HEK293 (cell line): ENCODE data around the gene PI4KA.
A peak's percentile ranks its signal among the peaks of the same experiment; 100 is the strongest.

ENCODE experiments used
- CTCF ChIA-PET: fragments of 350-600 bp; formaldehyde crosslinking; extraction: SDS; loops from one replicate; lab custom pipeline; 2021; ENCODE audit warnings: antibody characterized with exemption; lab: Yijun Ruan, JAX
- POLR2A ChIA-PET: fragments of 300-600 bp; formaldehyde crosslinking; extraction: SDS; loops from one replicate; lab custom pipeline; 2020; ENCODE audit warnings: antibody characterized with exemption, inconsistent platforms; lab: Yijun Ruan, JAX
- H3K27ac ChIP-seq: fragments of 200-500 bp; sonication (Bioruptor generic); 2 replicates; pipeline ENCODE4 v1.5.1; 2014; ENCODE audit warnings: low read depth, low read length, control low read depth, inconsistent platforms; ENCODE audit errors: extremely low read depth
- H3K36me3 ChIP-seq, 2 experiments: fragments of 200-500 bp in 1 of 2; sonication (Bioruptor generic) in 1 of 2; 1 replicate in 1 of 2; 2 replicates in 1 of 2; pipeline ENCODE4 v1.5.1; 2014 to 2017; ENCODE audit warnings: inconsistent platforms in 2 of 2, low read length in 2 of 2; ENCODE audit not compliant: control insufficient read depth in 2 of 2, insufficient read depth in 1 of 2
- H3K4me1 ChIP-seq: fragments of 200-500 bp; sonication (Bioruptor generic); 2 replicates; pipeline ENCODE4 v1.5.1; 2014; ENCODE audit warnings: mild to moderate bottlenecking, low read length, inconsistent platforms; ENCODE audit not compliant: control insufficient read depth, insufficient read depth
- H3K4me3 ChIP-seq: 2 replicates; pipeline ENCODE4 v1.5.1; 2011; ENCODE audit warnings: low read depth, mild to moderate bottlenecking, control low read depth, low read length, moderate library complexity
- H3K9me3 ChIP-seq: fragments of 200-500 bp; sonication (Bioruptor generic); 2 replicates; pipeline ENCODE4 v1.5.1; 2014; ENCODE audit warnings: low read depth, low read length, inconsistent platforms; ENCODE audit not compliant: control insufficient read depth, insufficient read depth
- EGR2 ChIP-seq: fragments of 450-650 bp; formaldehyde crosslinking; IDR thresholded peaks from 2 replicates; pipeline ENCODE4 v1.5.1; 2016; ENCODE audit warnings: low read depth, missing biosample characterization, missing genetic modification characterization
- YY1 ChIP-seq: fragments of 450-650 bp; formaldehyde crosslinking; IDR thresholded peaks from 2 replicates; pipeline ENCODE4 v1.5.1; 2018; ENCODE audit warnings: missing biosample characterization, missing genetic modification characterization
- ZBTB17 ChIP-seq: fragments of 450-650 bp; formaldehyde crosslinking; IDR thresholded peaks from 2 replicates; pipeline ENCODE4 v1.5.1; 2016; ENCODE audit warnings: missing biosample characterization, missing genetic modification characterization
- ZBTB21 ChIP-seq: fragments of 450-650 bp; formaldehyde crosslinking; IDR thresholded peaks from 2 replicates; pipeline ENCODE4 v1.5.1; 2017; ENCODE audit warnings: missing biosample characterization, missing genetic modification characterization
- ZEB2 ChIP-seq: fragments of 450-650 bp; formaldehyde crosslinking; IDR thresholded peaks from 2 replicates; pipeline ENCODE4 v1.5.1; 2016; ENCODE audit warnings: missing biosample characterization, missing genetic modification characterization
- ZNF146 ChIP-seq: fragments of 450-650 bp; formaldehyde crosslinking; IDR thresholded peaks from 2 replicates; pipeline ENCODE4 v1.5.1; 2016; ENCODE audit warnings: missing biosample characterization, missing genetic modification characterization
- ZNF184 ChIP-seq: fragments of 450-650 bp; IDR thresholded peaks from 2 replicates; pipeline ENCODE4 v1.5.1; 2018; ENCODE audit warnings: missing biosample characterization, mild to moderate bottlenecking, missing genetic modification characterization
- ZNF214 ChIP-seq: fragments of 450-650 bp; formaldehyde crosslinking; IDR thresholded peaks from 2 replicates; pipeline ENCODE4 v1.5.1; 2017; ENCODE audit warnings: missing biosample characterization, mild to moderate bottlenecking, missing genetic modification characterization, borderline replicate concordance
- ZNF274 ChIP-seq, 2 experiments: fragments of 200-500 bp in 1 of 2; fragments of 450-650 bp in 1 of 2; sonication (Bioruptor generic) in 1 of 2; formaldehyde crosslinking in 1 of 2; IDR thresholded peaks; 2 replicates each; pipeline versions ENCODE4 v1.5.1 to v1.6.1; 2014 to 2016; ENCODE audit warnings: borderline replicate concordance in 1 of 2, inconsistent platforms in 1 of 2, low read length in 1 of 2, missing biosample characterization in 1 of 2, missing genetic modification characterization in 1 of 2
- ZNF324 ChIP-seq: fragments of 450-650 bp; formaldehyde crosslinking; IDR thresholded peaks from 2 replicates; pipeline ENCODE4 v1.5.1; 2016; ENCODE audit warnings: missing biosample characterization, missing genetic modification characterization
- ZNF335 ChIP-seq: fragments of 450-650 bp; formaldehyde crosslinking; conservative IDR thresholded peaks from 2 replicates; pipeline ENCODE4 v1.5.1; 2016; ENCODE audit warnings: missing biosample characterization, missing genetic modification characterization
- ZNF354C ChIP-seq: fragments of 450-650 bp; formaldehyde crosslinking; IDR thresholded peaks from 2 replicates; pipeline ENCODE4 v1.5.1; 2016; ENCODE audit warnings: missing biosample characterization, missing genetic modification characterization, low read depth, borderline replicate concordance
- ZNF366 ChIP-seq: fragments of 450-650 bp; formaldehyde crosslinking; conservative IDR thresholded peaks from 2 replicates; pipeline ENCODE4 v1.5.1; 2016; ENCODE audit warnings: missing biosample characterization, missing genetic modification characterization
- ZNF624 ChIP-seq: fragments of 450-650 bp; formaldehyde crosslinking; IDR thresholded peaks from 2 replicates; pipeline ENCODE4 v1.5.1; 2017; ENCODE audit warnings: missing biosample characterization, missing genetic modification characterization
- ZNF629 ChIP-seq: fragments of 450-650 bp; formaldehyde crosslinking; IDR thresholded peaks from 2 replicates; pipeline ENCODE4 v1.5.1; 2017; ENCODE audit warnings: missing biosample characterization, missing genetic modification characterization
- ZNF654 ChIP-seq: fragments of 450-650 bp; formaldehyde crosslinking; IDR thresholded peaks from 2 replicates; pipeline ENCODE4 v1.5.1; 2016; ENCODE audit warnings: low read depth, missing biosample characterization, missing genetic modification characterization
- ZSCAN30 ChIP-seq: fragments of 450-650 bp; IDR thresholded peaks from 2 replicates; pipeline ENCODE4 v1.5.1; 2018; ENCODE audit warnings: missing biosample characterization, mild to moderate bottlenecking, missing genetic modification characterization, moderate library complexity
- TF ChIP-seq, protein P1 (sequence below): fragments of 450-650 bp; formaldehyde crosslinking; IDR thresholded peaks from 2 replicates; pipeline ENCODE4 v1.5.0; 2017; ENCODE audit warnings: missing biosample characterization, missing genetic modification characterization, borderline replicate concordance
- TF ChIP-seq, protein P2 (sequence below): fragments of 450-650 bp; formaldehyde crosslinking; optimal IDR thresholded peaks from 2 replicates; pipeline ENCODE3; 2016; ENCODE audit warnings: missing biosample characterization, mild to moderate bottlenecking, missing genetic modification characterization
- TF ChIP-seq, protein P3 (sequence below): fragments of 450-650 bp; formaldehyde crosslinking; IDR thresholded peaks from 2 replicates; pipeline ENCODE4 v1.5.1; 2016; ENCODE audit warnings: missing biosample characterization, missing genetic modification characterization
- TF ChIP-seq, protein P4 (sequence below): fragments of 450-650 bp; formaldehyde crosslinking; IDR thresholded peaks from 2 replicates; pipeline ENCODE4 v1.5.1; 2016; ENCODE audit warnings: missing biosample characterization, missing genetic modification characterization
- TF ChIP-seq, protein P5 (sequence below): fragments of 450-650 bp; formaldehyde crosslinking; IDR thresholded peaks from 2 replicates; pipeline ENCODE4 v1.5.1; 2016; ENCODE audit warnings: missing biosample characterization, missing genetic modification characterization

The PI4KA gene

DNA sequence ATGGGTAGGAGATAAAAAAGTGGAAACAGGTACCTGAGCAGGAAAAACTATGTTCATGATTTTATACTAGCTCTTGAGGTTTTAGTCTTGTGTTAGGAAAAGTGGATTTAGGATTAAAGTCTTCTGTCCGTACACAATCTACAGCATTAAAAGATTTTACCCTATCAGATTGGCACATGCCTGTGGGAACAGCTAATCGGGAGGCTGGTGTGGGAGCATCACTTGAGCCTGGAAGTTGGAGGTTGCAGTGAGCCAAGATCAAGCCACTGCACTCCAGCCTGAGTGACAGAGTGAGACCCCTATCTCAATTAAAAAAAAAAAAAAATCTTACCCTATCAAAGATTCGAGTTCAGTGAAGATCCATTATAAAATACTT, 46.4 kb upstream of the PI4KA start:
- ChIA-PET POLR2A (no interaction called here), CTCF (interaction anchor here (0.6 to 3.7 kb wide), 5 partner anchors 10 to 101 kb away, joined by 3 to 17 read pairs (median 4); partner anchors contain the start of gene CRKL)
- no peaks in the 10 kb centered on the region for H3K9me3 ChIP-seq
- TF ChIP-seq ZNF366 (tag by site-specific recombination) (0 out of 2 replicates have a peak, but pooled peaks have one; percentile 6), ZNF624 (tag by site-specific recombination) (no peak)
- TF ChIP-seq, all 188 proteins: peak for 1
- Histone ChIP-seq H3K4me3 (no peak overlapping the region), H3K27ac (no peak overlapping the region), H3K4me1 (no peaks in the 10 kb centered on the region), H3K36me3 (no peaks in the 10 kb centered on the region)

DNA sequence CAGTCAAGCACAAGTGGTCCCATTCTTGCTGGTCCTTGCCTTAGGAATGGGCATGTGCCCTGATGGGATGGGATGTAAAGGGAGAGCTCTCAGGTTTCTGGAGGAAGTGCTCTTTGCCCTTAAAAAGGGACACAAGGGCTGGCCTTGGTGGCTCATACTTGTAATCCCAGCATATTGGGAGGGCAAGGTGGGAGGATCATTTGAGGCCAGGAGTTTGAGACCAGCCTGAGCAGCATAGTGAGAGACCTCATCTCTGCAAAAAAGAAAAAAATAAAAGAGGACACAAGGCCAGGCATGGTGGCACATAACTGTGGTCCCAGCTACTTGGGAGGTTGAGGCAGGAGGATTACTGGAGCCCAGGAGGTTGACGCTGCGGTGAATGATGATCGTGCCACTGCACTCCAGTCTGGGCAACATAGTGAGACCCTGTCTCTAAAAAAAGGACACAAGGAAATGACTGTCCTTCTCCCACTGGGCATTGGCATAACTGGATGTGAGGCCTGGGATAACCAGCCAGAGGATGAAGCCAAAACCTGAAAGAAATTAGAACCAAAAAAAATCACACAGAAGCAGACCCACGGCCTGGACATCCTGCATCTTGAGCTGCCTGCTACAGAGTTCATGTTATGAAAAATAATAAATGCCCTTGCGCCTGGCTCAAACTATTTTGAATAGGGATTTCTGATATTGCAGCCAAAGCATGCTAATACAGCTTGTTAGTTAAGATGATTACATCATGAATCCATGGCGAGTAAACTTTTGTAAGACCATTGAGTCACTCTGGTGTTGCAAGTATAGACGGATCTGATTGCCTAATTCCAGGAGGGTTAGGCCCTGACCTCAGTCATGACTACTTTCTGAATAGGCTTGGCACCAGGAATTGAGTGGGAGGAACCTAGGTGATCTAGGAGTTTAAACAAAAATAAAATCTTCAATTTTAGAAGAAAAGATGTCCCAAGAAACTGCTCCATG, 45.7 kb upstream of the PI4KA start:
- ChIA-PET CTCF (interaction anchor here (0.8 to 3.7 kb wide), 5 partner anchors 13 to 120 kb away, joined by 3 to 17 read pairs (median 6); partner anchors contain the start of gene CRKL), POLR2A (no interaction called here)
- no peak overlapping the region for H3K4me3 ChIP-seq
- no peak overlapping the region for H3K27ac ChIP-seq
- no peaks in the 10 kb centered on the region for H3K36me3 ChIP-seq
- no peaks in the 10 kb centered on the region for H3K4me1 ChIP-seq
- H3K9me3 ChIP-seq: no peaks in the 10 kb centered on the region
- TF ChIP-seq ZNF214 (tag by site-specific recombination) (no peak), ZNF146 (tag by site-specific recombination) (no peak), ZNF654 (tag by site-specific recombination) (no peak), ZSCAN30 (tag by site-specific recombination) (no peak), EGR2 (tag by site-specific recombination) (no peak), ZNF335 (tag by site-specific recombination) (peak; percentile 16; the same call in 1 of the 2 replicates), ZBTB17 (tag by site-specific recombination) (no peak), ZNF629 (tag by site-specific recombination) (peak; percentile 95), YY1 (no peak), ZNF324 (tag by site-specific recombination) (peak; percentile 59; the same call in 1 of the 2 replicates), ZBTB21 (tag by site-specific recombination) (peak; percentile 89), ZEB2 (tag by site-specific recombination) (peak; percentile 62; the same call in 1 of the 2 replicates), ZNF274 (IDR thresholded peaks at IDR 0.05; ENCODE audit: low read length) (no peak), ZNF274 (tag by site-specific recombination; IDR thresholded peaks at IDR 0.05; ENCODE audit: borderline replicate concordance) (no peak), ZNF354C (no peak), ZNF184 (tag by site-specific recombination) (peak; percentile 55; the same call in 1 of the 2 replicates)
- TF ChIP-seq, protein P1, sequence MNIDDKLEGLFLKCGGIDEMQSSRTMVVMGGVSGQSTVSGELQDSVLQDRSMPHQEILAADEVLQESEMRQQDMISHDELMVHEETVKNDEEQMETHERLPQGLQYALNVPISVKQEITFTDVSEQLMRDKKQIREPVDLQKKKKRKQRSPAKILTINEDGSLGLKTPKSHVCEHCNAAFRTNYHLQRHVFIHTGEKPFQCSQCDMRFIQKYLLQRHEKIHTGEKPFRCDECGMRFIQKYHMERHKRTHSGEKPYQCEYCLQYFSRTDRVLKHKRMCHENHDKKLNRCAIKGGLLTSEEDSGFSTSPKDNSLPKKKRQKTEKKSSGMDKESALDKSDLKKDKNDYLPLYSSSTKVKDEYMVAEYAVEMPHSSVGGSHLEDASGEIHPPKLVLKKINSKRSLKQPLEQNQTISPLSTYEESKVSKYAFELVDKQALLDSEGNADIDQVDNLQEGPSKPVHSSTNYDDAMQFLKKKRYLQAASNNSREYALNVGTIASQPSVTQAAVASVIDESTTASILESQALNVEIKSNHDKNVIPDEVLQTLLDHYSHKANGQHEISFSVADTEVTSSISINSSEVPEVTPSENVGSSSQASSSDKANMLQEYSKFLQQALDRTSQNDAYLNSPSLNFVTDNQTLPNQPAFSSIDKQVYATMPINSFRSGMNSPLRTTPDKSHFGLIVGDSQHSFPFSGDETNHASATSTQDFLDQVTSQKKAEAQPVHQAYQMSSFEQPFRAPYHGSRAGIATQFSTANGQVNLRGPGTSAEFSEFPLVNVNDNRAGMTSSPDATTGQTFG (tag by site-specific recombination): no peak
- TF ChIP-seq, protein P2, sequence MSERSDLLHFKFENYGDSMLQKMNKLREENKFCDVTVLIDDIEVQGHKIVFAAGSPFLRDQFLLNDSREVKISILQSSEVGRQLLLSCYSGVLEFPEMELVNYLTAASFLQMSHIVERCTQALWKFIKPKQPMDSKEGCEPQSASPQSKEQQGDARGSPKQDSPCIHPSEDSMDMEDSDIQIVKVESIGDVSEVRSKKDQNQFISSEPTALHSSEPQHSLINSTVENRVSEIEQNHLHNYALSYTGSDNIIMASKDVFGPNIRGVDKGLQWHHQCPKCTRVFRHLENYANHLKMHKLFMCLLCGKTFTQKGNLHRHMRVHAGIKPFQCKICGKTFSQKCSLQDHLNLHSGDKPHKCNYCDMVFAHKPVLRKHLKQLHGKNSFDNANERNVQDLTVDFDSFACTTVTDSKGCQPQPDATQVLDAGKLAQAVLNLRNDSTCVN (tag by site-specific recombination): no peak
- TF ChIP-seq, protein P3, sequence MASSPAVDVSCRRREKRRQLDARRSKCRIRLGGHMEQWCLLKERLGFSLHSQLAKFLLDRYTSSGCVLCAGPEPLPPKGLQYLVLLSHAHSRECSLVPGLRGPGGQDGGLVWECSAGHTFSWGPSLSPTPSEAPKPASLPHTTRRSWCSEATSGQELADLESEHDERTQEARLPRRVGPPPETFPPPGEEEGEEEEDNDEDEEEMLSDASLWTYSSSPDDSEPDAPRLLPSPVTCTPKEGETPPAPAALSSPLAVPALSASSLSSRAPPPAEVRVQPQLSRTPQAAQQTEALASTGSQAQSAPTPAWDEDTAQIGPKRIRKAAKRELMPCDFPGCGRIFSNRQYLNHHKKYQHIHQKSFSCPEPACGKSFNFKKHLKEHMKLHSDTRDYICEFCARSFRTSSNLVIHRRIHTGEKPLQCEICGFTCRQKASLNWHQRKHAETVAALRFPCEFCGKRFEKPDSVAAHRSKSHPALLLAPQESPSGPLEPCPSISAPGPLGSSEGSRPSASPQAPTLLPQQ: peak; percentile 44; the same call in 1 of the 2 replicates
- TF ChIP-seq, protein P4, sequence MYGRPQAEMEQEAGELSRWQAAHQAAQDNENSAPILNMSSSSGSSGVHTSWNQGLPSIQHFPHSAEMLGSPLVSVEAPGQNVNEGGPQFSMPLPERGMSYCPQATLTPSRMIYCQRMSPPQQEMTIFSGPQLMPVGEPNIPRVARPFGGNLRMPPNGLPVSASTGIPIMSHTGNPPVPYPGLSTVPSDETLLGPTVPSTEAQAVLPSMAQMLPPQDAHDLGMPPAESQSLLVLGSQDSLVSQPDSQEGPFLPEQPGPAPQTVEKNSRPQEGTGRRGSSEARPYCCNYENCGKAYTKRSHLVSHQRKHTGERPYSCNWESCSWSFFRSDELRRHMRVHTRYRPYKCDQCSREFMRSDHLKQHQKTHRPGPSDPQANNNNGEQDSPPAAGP (tag by site-specific recombination): peak; percentile 51; the same call in 1 of the 2 replicates
- TF ChIP-seq, protein P5, sequence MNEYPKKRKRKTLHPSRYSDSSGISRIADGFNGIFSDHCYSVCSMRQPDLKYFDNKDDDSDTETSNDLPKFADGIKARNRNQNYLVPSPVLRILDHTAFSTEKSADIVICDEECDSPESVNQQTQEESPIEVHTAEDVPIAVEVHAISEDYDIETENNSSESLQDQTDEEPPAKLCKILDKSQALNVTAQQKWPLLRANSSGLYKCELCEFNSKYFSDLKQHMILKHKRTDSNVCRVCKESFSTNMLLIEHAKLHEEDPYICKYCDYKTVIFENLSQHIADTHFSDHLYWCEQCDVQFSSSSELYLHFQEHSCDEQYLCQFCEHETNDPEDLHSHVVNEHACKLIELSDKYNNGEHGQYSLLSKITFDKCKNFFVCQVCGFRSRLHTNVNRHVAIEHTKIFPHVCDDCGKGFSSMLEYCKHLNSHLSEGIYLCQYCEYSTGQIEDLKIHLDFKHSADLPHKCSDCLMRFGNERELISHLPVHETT (tag by site-specific recombination): no peak
